GM21619 (cell line): ENCODE data around the gene SAE1.
A peak's percentile ranks its signal among the peaks of the same experiment; 100 is the strongest.

ENCODE experiments used
- ATAC-seq: cut with Tn5 transposase; IDR thresholded peaks from one replicate; pipeline ENCODE4 v1.9.1; 2021; ENCODE audit not compliant: unreplicated experiment

SAE1 gene

GRCh38 chr19:47158367-47158791, 27.7 kb downstream of the SAE1 start:
- ATAC-seq = no peak

- no peak for ATAC-seq
Observed at GRCh38 chr19:47158879-47159503, 28.4 kb downstream of the SAE1 start.

GRCh38 chr19:47161876-47162489, 31.3 kb downstream of the SAE1 start:
- no peak for ATAC-seq

- no peak for ATAC-seq
Observed at GRCh38 chr19:47168065-47168464, 37.4 kb downstream of the SAE1 start.

- ATAC-seq = no peak
Observed at GRCh38 chr19:47172666-47173455, 42.2 kb downstream of the SAE1 start.

GRCh38 chr19:47176071-47176626, 45.5 kb downstream of the SAE1 start:
- no peak for ATAC-seq

GRCh38 chr19:47176627-47177090, 46.0 kb downstream of the SAE1 start:
- ATAC-seq = no peak

GRCh38 chr19:47179653-47180310, 49.1 kb downstream of the SAE1 start:
- no peak for ATAC-seq

GRCh38 chr19:47183601-47184000, 53.0 kb downstream of the SAE1 start:
- ATAC-seq = no peak

- peak; percentile 84 for ATAC-seq
Observed at GRCh38 chr19:47186446-47187334, 56.1 kb downstream of the SAE1 start.

- no peak for ATAC-seq
Observed at GRCh38 chr19:47187335-47187655, 56.7 kb downstream of the SAE1 start.

- no peak for ATAC-seq
Observed at GRCh38 chr19:47187797-47188196, 57.2 kb downstream of the SAE1 start.

GRCh38 chr19:47188507-47189033, 57.9 kb downstream of the SAE1 start:
- ATAC-seq = no peak

GRCh38 chr19:47190167-47190727, 59.6 kb downstream of the SAE1 start:
- no peak for ATAC-seq

- no peak for ATAC-seq
Observed at GRCh38 chr19:47195434-47195833, 64.8 kb downstream of the SAE1 start.

- no peak for ATAC-seq
Observed at GRCh38 chr19:47197141-47197540, 66.5 kb downstream of the SAE1 start.

GRCh38 chr19:47200530-47200929, 69.9 kb downstream of the SAE1 start:
- no peak for ATAC-seq

- no peak for ATAC-seq
Observed at GRCh38 chr19:47203254-47203653, 72.6 kb downstream of the SAE1 start.

- no peak for ATAC-seq
Observed at GRCh38 chr19:47209319-47210179, 78.9 kb downstream of the SAE1 start.
